ENCODE measurements around the gene ZBTB8A. TPM values are rescaled to one million over a fixed set of nuclear protein-coding genes. Genes with fewer than 3 reads are reported as not detected.

Gene ZBTB8A
- total and polyA plus RNA-seq, 12 donors = 1.3 to 8.3 (median 4.7) TPM

DNA sequence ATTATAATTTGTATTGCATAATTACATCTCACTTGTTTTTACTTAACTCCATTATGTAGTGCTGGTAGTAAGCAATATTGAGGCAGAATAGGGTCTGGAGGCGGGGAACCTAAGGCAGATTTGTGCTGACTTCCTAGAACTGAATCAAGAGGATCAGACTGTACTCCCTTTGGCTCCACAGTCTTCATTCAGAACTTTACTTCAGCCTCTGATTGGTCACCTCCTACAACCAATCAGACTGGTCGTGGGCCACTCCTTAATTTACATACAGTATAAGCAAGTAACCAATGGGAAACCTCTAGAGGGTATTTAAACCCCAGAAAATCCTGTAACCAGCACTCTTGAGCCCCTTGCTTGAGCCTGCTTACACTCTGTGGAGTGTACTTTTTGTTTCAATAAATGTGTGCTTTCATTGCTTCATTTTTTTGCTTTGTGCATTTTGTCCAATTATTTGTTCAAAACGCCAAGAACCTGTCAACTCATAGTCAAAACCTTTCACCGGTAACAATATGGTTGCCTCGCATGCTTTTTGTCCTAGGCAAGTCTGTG is 79.5 kb downstream of the ZBTB8A start:
- 97 to 98% (median 98%) methylated on average over 5 of the region's 5 CpGs for WGBS, 4 donors
- Histone ChIP-seq H3K36me3 (replicated peaks in 1 of 2) (no peaks in the 10 kb centered on the region), H3K9me3 (replicated peaks in 1 of 3) (no peaks in the 10 kb centered on the region), H3K27ac (no peak overlapping the region), H3K27me3 (no peaks in the 10 kb centered on the region), H3K4me1 (replicated peaks in 1 of 2) (no peaks in the 10 kb centered on the region), H3K4me3 (no peak overlapping the region)
- intact Hi-C loops (cut with DNase I) = no loop called here
- DNase-seq = no peak
- TF ChIP-seq POLR2A (IDR thresholded peaks at IDR 0.05) = no peak
- TF ChIP-seq, protein P1, sequence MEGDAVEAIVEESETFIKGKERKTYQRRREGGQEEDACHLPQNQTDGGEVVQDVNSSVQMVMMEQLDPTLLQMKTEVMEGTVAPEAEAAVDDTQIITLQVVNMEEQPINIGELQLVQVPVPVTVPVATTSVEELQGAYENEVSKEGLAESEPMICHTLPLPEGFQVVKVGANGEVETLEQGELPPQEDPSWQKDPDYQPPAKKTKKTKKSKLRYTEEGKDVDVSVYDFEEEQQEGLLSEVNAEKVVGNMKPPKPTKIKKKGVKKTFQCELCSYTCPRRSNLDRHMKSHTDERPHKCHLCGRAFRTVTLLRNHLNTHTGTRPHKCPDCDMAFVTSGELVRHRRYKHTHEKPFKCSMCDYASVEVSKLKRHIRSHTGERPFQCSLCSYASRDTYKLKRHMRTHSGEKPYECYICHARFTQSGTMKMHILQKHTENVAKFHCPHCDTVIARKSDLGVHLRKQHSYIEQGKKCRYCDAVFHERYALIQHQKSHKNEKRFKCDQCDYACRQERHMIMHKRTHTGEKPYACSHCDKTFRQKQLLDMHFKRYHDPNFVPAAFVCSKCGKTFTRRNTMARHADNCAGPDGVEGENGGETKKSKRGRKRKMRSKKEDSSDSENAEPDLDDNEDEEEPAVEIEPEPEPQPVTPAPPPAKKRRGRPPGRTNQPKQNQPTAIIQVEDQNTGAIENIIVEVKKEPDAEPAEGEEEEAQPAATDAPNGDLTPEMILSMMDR (IDR thresholded peaks at IDR 0.05) = no peak

GRCh38 chr1:32619701-32620485 is 80.7 kb downstream of the ZBTB8A start:
- Histone ChIP-seq H3K36me3 (replicated peaks in 1 of 2) (no peaks in the 10 kb centered on the region), H3K27ac (no peak overlapping the region), H3K4me1 (replicated peaks in 1 of 2) (no peaks in the 10 kb centered on the region), H3K4me3 (no peak overlapping the region), H3K27me3 (no peaks in the 10 kb centered on the region), H3K9me3 (replicated peaks in 1 of 3) (no peaks in the 10 kb centered on the region)
- 60 to 76% (median 61%) methylated on average over 5 of the region's 5 CpGs for WGBS, 4 donors
- TF ChIP-seq, protein P1 (IDR thresholded peaks at IDR 0.05) = peak in 3 of 6 experiments; percentile 30 to 36 (median 34)
- no peak for TF ChIP-seq POLR2A (IDR thresholded peaks at IDR 0.05)
- no peak for DNase-seq
- intact Hi-C loops (cut with DNase I) = loop anchor here in 1 of 2 donors (10.0 kb wide), 1 partner anchor 95 kb away; no protein-coding TSS in a partner anchor

GRCh38 chr1:32622205-32622604 is 83.0 kb downstream of the ZBTB8A start:
- no peak overlapping the region for H3K4me3 ChIP-seq
- H3K27me3 ChIP-seq = no peaks in the 10 kb centered on the region
- whole genome bisulfite sequencing, 4 donors = 92 to 97% (median 93%) methylated on average over 2 of the region's 2 CpGs
- TF ChIP-seq, protein P1 (IDR thresholded peaks at IDR 0.05) = no peak
- no peak for TF ChIP-seq POLR2A (IDR thresholded peaks at IDR 0.05)
- no peak for DNase-seq
- H3K4me1 ChIP-seq (replicated peaks in 1 of 2) = no peaks in the 10 kb centered on the region
- H3K36me3 ChIP-seq (replicated peaks in 1 of 2) = peaks cover 0 to under 1% of the 10 kb centered on the region in 2 donors
- no peak overlapping the region for H3K27ac ChIP-seq
- no peaks in the 10 kb centered on the region for H3K9me3 ChIP-seq (replicated peaks in 1 of 3)
- intact Hi-C loops (cut with DNase I) = loop anchor here in 1 of 2 donors (10.0 kb wide), 1 partner anchor 97 kb away; no protein-coding TSS in a partner anchor

- whole genome bisulfite sequencing, 4 donors = 66 to 76% (median 73%) methylated on average over 3 of the region's 3 CpGs
These were observed 83.8 kb downstream of the ZBTB8A start for GRCh38 chr1:32622806-32623681.

More at GRCh38 chr1:32622806-32623681, 83.8 kb downstream of the ZBTB8A start:
- DNase-seq = no peak
- intact Hi-C loops (cut with DNase I) = loop anchor here in 1 of 2 donors (10.0 kb wide), 1 partner anchor 98 kb away; no protein-coding TSS in a partner anchor
- peaks cover 0 to 9% of the 10 kb centered on the region in 2 donors for H3K36me3 ChIP-seq (replicated peaks in 1 of 2)
- no peaks in the 10 kb centered on the region for H3K9me3 ChIP-seq (replicated peaks in 1 of 3)
- H3K27ac ChIP-seq = no peak overlapping the region
- H3K4me3 ChIP-seq = no peak overlapping the region
- no peaks in the 10 kb centered on the region for H3K27me3 ChIP-seq
- no peaks in the 10 kb centered on the region for H3K4me1 ChIP-seq (replicated peaks in 1 of 2)
- TF ChIP-seq, protein P1 (IDR thresholded peaks at IDR 0.05) = no peak
- no peak for TF ChIP-seq POLR2A (IDR thresholded peaks at IDR 0.05)

Measured in adrenal gland (tissue), 12 donors.